HUDEP-2 (cell line): ENCODE data around the gene METTL2B.

Source experiments
- DNase-seq, 76 experiments: peaks; one replicate each; lab custom pipeline; 2025; ENCODE audit not compliant: unreplicated experiment in 76 of 76; lab: John Stamatoyannopoulos, UW

The METTL2B gene, protein sequence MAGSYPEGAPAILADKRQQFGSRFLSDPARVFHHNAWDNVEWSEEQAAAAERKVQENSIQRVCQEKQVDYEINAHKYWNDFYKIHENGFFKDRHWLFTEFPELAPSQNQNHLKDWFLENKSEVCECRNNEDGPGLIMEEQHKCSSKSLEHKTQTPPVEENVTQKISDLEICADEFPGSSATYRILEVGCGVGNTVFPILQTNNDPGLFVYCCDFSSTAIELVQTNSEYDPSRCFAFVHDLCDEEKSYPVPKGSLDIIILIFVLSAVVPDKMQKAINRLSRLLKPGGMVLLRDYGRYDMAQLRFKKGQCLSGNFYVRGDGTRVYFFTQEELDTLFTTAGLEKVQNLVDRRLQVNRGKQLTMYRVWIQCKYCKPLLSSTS

DNA sequence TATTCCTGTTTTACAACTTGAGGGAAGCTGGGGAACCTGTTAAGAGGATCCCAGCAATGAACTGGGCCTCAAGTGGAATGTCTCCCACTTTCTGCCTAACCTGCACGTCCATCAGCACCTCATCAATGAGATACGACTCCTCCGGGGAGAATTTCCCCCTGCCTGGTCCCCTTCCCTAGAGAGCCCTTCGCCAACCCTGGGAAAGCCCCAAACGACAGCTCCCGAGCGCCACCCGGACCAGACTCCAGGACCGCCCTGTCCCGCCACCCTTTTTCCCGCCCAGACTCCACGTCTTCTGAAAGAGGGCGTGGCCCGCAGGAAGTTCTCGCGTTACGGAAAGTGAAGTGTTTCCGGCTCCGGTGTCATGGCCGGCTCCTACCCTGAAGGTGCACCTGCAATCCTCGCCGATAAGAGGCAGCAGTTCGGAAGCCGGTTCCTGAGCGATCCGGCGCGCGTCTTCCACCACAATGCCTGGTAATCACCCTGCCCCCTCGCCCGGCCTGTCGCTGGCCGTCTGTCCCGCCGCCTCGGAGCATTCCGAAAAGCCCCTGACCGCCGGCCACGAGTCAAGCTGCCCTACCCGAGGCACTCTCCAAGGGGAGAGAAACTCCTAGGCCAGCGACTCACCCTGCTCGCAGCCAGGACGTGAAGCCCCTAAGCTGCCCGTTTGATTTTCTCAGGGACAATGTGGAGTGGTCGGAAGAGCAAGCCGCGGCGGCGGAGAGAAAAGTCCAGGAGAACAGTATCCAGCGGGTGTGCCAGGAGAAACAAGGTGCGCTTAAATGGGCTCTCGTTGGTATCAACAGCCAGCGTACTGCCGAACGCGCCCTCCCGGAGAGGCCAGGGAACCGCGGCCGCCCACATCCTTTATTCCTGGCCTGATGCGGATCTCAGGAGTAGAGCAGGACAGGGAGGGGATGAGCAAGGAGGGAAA lies at the start of gene METTL2B:
Gene METTL2B, plus strand, starts transcription at position 347 of the 934 bp plus-strand sequence. Its CDS starts 18 bp downstream, at position 365.
- peak in 75 of 76 experiments; percentile 11 to 95 (median 86) for DNase-seq

DNA sequence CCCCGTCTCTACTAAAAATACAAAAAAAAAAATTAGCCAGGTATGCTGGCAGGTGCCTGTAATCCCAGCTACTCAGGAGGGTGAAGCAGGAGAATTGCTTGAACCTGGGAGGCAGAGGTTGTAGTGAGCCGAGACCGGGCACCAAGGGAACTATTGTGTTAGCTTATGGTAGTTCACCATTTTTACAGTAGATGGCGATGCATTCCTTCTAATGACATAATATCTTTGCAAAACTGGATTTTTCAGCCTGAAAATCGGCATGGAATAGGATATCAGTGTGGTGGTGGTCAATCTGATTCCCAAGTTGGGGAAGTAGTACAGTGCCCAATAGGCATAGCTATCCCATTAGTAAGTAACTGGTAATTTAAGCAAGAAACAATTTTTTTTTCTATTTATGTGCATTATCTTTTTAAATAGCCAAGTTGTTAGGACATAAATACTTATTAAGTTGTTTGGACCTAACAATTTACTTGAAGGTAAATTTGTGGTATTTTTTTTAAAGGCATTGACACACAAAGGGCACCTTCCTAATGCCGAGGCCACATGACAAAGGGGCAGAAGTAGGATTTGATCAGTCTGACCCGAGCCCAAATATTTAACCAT lies 49.2 kb upstream of the METTL2B start:
- peak in 29 of 76 experiments; percentile 6 to 62 (median 35) for DNase-seq

DNA sequence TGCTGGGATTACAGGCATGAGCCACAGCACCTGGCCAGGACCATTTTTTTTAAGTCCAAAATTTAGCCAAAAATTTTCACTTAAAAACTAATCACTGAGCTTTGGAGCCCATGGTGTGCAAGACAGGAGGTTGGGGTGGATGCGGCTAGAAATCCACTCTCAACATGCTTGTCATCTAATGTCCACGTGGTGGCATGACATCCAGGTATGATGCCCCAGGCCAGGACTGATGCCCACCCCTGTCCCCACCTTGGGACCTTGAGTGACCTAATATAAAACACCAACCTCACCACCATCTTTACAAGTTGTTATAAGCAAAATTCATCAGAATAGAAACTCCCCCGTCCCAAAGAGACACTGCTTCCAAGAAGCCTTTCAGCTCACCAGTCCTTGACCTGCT lies 46.3 kb upstream of the METTL2B start:
- no peak for DNase-seq

DNA sequence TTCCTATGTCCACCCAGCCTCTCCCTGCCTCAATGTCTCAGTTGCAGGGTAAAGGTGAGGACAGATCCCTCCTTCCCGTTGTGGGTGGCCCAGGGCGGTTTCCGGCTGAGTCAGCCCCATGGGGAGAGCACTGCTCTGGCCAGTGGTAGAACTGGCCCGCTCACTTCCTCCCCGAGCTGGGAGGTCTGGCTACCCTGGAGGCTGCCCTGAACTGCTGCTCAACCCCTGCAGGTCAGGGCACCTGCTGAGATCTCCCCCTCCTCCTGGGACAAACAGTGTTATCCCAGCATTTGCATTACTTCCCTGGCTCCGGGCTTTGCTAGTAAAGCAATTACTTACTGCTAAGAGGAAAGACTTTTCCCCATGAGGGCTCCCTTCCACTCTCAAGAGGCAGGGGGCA lies 45.3 kb upstream of the METTL2B start:
- DNase-seq = no peak

DNA sequence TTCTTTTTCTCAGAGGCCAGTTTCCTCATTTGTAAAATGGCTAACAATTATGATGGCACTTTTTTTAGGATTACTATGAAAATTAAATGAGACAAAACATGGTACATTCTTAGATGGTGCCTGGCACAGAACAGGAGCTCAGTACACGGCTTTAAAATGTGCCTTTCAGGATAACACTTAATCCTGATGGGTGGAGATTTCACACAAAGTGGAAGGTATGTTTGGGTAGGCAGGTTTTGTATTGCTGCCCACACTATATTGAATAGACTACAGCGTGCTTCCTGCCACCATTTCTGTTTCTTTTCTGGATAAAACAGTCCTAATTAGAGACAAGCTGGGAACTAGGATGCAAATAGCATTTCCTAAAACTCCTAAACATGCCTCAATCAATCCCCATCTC lies 44.8 kb upstream of the METTL2B start:
- no peak for DNase-seq

DNA sequence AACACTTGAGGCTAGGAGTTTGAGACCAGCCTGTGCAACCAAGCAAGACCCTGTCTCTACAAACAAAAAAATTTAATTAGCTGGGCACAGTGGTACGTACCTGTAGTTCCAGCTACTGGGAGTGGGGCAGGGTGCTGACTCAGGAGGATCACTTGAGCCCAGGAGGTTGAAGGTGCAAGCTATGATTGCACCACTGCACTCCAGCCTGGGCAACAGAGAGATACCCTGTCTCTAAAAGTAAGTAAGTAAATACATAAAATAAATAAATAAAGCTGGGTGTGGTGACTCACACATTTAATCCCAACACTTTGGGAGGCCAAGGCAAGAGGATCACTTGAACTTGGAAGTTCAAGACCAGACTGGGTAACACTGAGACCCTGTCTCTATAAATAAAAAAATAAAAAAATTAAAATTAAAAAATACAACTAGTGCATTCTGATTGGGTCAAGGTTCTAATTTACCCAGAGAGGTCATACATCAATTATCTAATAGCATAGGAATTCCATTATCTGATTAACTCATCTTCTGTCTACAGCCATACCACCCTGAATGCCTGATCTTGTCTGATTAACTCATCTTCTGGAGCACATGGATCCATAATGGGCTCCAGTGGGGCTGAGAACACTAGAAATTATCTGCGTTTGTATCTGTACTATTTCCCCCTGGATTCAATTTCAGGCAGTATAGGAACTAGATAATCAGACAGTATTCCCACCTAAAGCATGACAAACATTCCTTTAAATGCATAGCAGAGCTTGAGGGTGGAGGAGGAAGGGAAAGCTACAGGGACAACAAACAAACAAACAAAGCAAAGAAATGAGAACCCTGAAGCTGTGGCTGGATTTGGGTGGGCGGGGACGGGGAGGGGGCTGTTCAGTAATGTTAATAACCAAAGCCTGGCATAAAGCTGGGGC lies 41.9 kb upstream of the METTL2B start:
- no peak for DNase-seq

DNA sequence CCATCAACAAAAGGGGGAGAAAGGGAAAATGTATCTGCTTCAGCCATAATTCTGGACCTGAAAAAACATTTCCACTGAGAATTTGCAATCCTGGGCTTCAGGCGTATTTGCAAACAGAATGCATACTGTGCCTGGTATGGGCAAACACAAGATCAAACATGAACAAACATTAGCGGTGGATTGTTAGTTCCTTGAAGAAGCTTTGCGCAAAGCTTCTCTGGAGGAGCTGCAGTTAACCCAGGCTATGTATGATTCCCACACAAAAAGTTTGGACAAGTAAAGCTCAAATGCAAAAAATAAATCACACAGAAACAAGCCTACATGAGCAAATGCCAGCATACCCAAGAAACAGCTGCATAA lies 41.2 kb upstream of the METTL2B start:
- no peak for DNase-seq

DNA sequence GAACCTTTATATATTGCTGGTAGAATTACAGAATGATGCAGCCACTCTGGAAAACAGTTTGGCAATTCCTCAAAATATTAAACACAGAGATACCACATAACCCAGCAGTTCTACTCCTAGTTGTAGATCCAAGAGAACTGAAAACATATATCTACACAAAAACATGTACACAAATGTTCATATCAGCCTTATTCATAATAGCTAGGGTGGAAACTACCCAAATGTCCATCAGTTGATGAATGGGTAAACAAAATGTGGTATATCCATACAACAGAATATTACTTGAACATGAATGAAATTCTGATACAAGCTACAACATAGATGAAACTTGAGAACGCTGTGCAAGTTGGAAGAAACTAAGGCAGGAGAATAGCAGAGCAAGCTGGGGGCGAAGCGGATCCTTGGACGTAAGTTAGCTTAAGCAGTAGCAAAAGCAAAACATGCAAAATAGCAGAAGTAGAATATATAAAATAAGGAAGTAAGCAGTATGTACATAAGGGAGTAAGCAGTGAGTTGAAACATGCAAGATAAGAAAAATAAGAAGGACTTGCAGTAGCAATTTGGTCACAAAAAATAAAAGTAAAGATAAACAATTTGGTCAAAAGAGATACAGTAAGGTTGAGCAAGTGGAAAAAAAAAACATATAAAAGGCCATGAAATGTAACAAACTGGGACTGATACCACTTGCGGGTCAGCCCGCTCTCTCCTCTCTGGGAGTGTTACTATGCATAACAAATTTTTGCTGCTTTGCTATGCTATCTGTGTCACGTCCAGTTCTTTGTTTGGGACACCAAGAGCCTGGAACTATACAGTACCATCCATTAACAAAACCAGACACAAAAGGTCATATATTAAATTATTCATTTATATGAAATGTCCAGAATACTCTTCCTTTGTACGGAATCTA lies 38.9 kb upstream of the METTL2B start:
- no peak for DNase-seq

DNA sequence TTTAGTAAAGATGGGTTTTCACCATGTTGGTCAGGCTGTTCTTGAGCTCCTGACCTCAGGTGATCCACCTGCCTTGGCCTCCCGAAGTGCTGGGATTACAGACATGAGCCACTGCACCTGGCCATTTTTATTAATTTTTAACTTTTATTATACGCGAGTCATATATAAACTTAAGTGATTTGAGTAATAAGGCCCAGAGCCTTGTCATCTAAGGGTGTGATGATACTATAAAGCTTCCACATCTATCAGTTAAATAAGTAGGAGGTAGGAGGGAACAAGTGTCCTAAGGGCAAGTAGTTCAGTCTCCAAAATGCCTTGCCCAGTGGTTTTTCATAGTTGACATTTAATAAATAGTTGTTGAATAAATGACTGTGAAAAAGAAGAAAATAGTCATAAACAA lies 34.2 kb upstream of the METTL2B start:
- DNase-seq = no peak

DNA sequence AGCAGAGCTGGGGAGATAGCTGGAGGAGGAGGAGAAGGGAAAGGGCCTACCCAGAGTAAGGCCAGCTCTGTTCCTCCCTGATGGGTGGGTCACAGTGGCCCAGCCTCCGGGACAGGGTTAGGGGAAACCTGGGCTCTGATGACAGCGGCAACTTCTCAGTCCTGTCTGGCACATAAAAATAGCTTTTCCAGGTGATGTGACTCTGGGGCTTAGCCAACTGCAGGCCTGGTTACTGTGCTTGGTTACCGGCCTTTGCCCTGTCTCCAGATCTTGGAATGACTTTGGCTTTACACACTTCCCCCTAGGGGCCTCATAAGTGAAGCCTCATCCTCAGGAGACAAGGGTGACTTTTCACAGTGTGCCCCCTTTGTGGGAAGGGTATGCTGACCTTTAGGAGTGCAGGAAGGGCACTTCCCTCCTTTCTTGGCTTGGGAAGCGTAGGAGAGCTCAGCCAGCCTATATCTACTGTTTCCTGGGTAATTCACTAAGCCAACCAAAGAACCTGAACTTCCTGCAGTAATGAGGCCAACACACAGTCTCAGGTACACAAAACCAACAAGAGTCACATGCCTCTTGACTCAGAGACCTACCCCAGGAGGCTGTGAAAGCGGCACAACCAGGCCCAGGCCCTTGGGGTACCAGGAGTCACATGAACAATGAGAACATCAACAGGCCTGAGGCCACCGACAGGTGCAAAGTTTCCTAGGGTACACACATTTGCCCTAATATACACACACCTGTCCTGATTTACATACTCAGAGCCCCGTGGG lies 32.5 kb upstream of the METTL2B start:
- no peak for DNase-seq

DNA sequence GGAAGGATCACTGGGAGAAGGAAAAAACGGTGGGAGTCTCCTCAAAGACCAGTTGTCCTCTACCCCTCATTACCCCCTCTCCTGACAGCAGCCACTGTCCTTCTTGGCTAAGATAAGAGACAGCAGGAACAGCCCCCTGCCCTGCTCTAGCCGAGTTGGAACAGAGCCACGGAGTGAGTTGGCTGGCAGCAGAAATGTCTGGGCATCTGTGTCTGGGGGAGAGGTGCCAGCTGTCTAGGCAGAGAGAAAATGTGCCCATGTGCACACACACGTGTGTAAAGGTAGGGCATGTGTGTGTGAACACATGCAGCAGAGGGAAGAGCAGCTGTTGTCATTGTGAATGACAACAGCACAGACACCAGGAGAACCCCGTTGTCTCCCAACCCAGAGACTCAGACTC lies 30.2 kb upstream of the METTL2B start:
- DNase-seq = peak in 1 of 76 experiments; percentile 4

DNA sequence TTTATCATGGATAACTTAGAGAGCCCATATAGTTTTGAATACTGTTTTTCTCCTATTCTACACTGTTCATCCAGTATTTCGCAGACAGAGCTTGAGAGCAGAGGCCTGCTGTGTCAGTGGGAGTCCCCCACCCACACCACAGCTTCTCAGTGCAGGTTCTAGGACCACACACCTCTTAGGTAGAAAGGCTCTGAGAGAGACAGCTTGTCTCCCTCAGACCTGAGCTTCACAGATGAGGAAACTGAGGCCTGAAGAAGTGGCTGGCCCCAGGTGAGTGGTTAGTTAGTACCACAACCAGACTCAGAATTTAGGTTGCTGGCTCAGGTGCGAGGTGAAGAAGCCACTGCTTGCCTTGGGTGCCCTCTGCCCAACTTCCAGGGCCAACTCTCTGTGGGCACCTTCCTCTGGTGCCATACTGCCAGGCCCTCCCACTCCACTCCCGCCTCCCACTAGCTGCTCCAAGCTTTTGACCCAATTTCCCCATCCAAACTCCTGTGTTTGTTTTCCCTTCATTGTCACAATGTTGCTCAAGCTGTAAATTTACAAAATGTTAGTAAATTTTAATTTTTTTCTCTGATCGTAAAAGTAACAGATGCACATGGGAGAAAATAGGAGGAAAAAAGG lies 28.5 kb upstream of the METTL2B start:
- DNase-seq = no peak

DNA sequence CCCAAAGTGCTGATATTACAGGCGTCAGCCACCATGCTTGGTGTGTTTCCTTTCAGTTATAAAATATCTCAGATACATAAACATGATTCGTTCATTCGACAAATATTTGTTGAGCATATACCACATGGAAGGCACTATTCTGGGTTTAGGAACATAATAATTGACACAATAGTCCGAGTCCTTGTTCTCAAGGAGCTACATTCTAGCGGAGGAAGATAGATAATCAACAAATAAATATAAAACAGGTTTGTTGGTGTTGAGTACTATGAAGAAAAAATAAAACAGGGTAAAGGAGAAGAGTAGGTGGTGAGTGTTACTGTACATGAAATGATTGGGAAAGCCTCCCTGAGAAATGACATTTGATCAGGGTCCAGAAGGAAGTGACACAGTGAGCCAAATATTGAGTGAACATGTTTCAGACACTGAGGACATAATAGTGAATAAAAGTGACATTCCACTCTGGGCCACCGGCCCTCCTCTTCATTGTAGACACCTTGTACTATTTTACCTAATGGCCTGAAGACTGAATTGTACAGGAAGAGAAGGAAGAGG lies 27.7 kb upstream of the METTL2B start:
- no peak for DNase-seq

DNA sequence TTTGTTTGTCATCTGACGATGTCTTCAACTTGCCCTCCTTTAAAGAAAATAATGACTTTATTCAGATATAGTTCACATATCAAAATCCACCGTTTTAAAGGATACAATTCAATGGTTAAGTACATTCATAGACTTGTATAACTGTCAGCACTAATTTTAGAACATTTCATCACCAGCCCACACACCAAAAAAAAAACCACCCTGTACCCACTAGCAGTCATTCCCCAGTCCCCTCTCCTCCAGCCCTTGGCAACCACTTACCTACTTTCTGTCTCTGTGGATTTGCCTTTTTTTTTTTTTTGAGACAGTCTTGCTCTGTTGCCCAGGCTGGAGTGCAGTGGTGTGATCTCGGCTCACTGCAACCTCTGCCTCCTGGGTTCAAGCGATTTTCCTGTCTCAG lies 26.1 kb upstream of the METTL2B start:
- no peak for DNase-seq

DNA sequence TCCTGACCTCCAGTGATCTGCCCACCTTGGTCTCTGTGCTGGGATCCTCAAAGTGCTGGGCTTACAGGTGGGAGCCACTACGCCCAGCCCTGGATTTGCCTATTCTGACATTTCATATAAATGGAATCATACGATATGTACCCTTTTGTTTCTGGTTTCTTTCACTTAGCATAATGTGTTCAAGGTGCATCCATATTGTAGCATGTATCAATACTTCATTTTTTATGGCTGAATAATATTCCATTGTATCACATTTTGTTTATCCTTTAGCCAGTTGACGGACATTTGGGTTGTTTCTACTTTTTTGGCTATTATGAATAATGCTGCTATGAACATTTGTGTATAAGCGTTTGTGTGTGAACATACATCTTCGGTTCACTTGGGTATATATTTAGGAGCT lies 25.6 kb upstream of the METTL2B start:
- DNase-seq = no peak

DNA sequence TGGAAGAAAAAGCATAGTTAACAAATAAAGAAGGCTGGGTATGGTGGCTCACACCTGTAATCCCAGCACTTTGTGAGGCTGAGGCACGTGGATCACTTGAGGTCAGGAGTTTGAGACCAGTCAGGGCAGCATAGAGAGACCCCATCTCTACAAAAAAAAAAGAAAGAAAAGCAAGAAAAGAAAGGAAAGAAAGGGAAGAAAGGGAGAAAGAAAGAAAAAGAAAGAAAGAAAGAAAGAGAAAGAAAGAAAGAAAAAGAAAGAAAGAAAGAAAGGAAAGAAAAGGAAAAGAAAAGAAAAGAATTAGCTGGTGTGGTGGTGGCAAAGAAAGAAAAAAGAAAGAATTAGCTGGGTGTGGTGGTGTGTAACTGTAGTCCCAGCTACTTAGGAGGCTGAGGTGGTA lies 24.0 kb upstream of the METTL2B start:
- no peak for DNase-seq

DNA sequence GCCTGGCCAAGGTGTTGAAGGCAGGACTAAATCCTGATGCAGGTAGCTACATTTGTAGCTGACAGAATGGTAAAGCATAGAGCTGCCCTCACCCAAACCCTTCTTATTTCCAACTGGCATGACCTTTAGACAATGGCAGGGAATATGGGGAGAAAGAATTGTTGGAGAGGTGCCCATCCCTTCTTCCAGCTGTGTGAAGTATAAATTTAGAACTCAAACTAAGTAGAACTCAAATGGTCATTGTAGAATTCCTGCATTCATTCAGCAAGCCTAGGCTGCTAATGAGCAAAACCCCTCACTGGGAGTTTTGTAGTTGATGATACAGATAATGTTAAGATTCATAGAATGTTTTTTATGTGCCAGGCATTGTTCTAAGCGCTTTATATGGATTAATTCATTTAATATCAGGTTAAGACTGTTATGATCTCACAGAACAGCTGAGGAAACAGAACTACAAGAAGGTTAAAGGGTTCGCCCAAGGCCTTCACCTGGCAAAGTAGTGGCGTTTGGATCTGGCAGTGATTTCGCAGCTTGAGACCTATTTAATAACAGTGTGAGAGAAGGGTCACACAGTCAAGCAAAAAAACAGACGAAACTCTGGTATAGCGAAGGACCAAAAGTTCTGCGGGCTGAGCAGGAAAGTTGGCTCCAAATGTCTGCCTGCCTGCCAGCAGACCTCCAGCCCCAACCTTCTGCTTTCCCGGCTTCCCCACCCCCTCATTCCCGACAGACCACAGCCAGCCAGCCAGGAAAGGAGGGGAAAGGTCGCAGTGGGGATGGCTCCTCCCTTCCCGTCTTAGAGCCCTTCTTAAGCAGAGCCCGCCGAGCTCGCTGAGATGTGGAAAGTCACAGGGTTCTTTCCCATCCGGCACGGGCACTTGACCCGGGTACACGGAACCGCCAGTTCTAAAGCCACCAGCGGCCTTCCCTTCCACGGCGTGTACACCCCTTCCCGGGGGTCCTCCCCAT lies 22.4 kb upstream of the METTL2B start:
- no peak for DNase-seq
